ENCODE results near the gene PEX14.

- TF ChIP-seq CTCF (IDR thresholded peaks at IDR 0.05 in 2 of 3, conservative IDR thresholded peaks at IDR 0.05 in 1 of 3; ENCODE audit: control insufficient read depth in 2 of 3, extremely low read depth in 1 of 3, insufficient read depth in 1 of 3, low read depth in 3 of 3, low read length in 3 of 3) = no peak
- no peak for TF ChIP-seq CHD4 (IDR thresholded peaks at IDR 0.05)
- TF ChIP-seq MYB (IDR thresholded peaks at IDR 0.05; ENCODE audit: borderline replicate concordance, low read depth, low read length) = no peak
- TF ChIP-seq E2F8 (IDR thresholded peaks at IDR 0.05; ENCODE audit: low read depth, partially characterized antibody) = no peak
- no peak for TF ChIP-seq RCOR1 (conservative IDR thresholded peaks at IDR 0.05; ENCODE audit: low read depth, low read length)
- TF ChIP-seq SREBF1 (IDR thresholded peaks at IDR 0.05; ENCODE audit: low read length) = no peak
- TF ChIP-seq POLR2A (IDR thresholded peaks at IDR 0.05; ENCODE audit: low read depth, low read length) = no peak
- no peak for TF ChIP-seq NRF1 (conservative IDR thresholded peaks at IDR 0.05; ENCODE audit: low read depth, low read length)
- no peak for TF ChIP-seq RFX5 (IDR thresholded peaks at IDR 0.05; ENCODE audit: low read depth, low read length)
- no peak for TF ChIP-seq MAX (IDR thresholded peaks at IDR 0.05; ENCODE audit: low read depth, low read length)
- no peak for TF ChIP-seq BRCA1 (IDR thresholded peaks at IDR 0.05; ENCODE audit: low read depth, low read length)
These were observed 157.3 kb downstream of the PEX14 start for GRCh38 chr1:10631811-10632593.
